Liver (tissue), 9 donors: ENCODE results near the gene LRIF1. TPM values are rescaled to one million over a fixed set of nuclear protein-coding genes. Genes with fewer than 3 reads are reported as not detected.

Experiments
- DNase-seq: peaks from one replicate; pipeline ENCODE4 v3.0.0-alpha.2; 2017; ENCODE audit warnings: low spot score
- H3K27ac ChIP-seq, 2 donors: one replicate each; pipeline ENCODE4 v1.7.0; 2013; ENCODE audit warnings: inconsistent platforms in 2 of 2, low read length in 2 of 2, control low read depth in 1 of 2, low read depth in 1 of 2, mild to moderate bottlenecking in 1 of 2
- H3K27me3 ChIP-seq, 4 donors: one replicate each; pipeline versions ENCODE4 v1.6.1 to v1.7.0; 2013; ENCODE audit warnings: low read length in 3 of 4, inconsistent platforms in 1 of 4, mild to moderate bottlenecking in 1 of 4, moderate library complexity in 1 of 4; ENCODE audit not compliant: control insufficient read depth in 4 of 4, insufficient read depth in 4 of 4
- H3K36me3 ChIP-seq, 4 donors: one replicate each; pipeline versions ENCODE4 v1.6.1 to v1.7.0; 2013; ENCODE audit warnings: low read length in 3 of 4, mild to moderate bottlenecking in 3 of 4, low read depth in 1 of 4, moderate library complexity in 1 of 4; ENCODE audit not compliant: control insufficient read depth in 4 of 4, insufficient read depth in 3 of 4
- H3K4me1 ChIP-seq, 4 donors: one replicate each; pipeline versions ENCODE4 v1.6.1 to v1.7.0; 2013; ENCODE audit warnings: low read length in 3 of 4, mild to moderate bottlenecking in 3 of 4, moderate library complexity in 1 of 4; ENCODE audit not compliant: control insufficient read depth in 4 of 4, insufficient read depth in 4 of 4
- H3K4me3 ChIP-seq, 3 donors: one replicate each; pipeline versions ENCODE4 v1.6.1 to v1.7.0; 2013; ENCODE audit warnings: low read length in 3 of 3, control low read depth in 1 of 3, low read depth in 1 of 3, mild to moderate bottlenecking in 1 of 3
- H3K9ac ChIP-seq, 2 donors: one replicate each; pipeline ENCODE4 v1.7.0; 2013; ENCODE audit warnings: low read length in 2 of 2, mild to moderate bottlenecking in 2 of 2, moderate library complexity in 2 of 2, control low read depth in 1 of 2, low read depth in 1 of 2
- H3K9me3 ChIP-seq, 4 donors: one replicate each; pipeline versions ENCODE4 v1.6.1 to v1.7.0; 2013; ENCODE audit warnings: low read length in 3 of 4; ENCODE audit not compliant: control insufficient read depth in 4 of 4
- EGR1 ChIP-seq, 2 donors: IDR thresholded peaks; 2 replicates each; pipeline ENCODE4 v1.6.1; 2016 to 2018; ENCODE audit warnings: antibody characterized with exemption in 2 of 2, low read depth in 2 of 2
- GABPA ChIP-seq, 2 donors: IDR thresholded peaks in 1 of 2; conservative IDR thresholded peaks in 1 of 2; 2 replicates each; pipeline ENCODE4 v1.6.1; 2016; ENCODE audit warnings: antibody characterized with exemption in 2 of 2, mild to moderate bottlenecking in 1 of 2, moderate library complexity in 1 of 2
- HNF4A ChIP-seq, 2 donors: conservative IDR thresholded peaks; 2 replicates each; pipeline ENCODE4 v1.6.1; 2016; ENCODE audit warnings: antibody characterized with exemption in 2 of 2, mild to moderate bottlenecking in 2 of 2
- JUND ChIP-seq, 2 donors: IDR thresholded peaks; 2 replicates each; pipeline ENCODE4 v1.6.1; 2016; ENCODE audit warnings: antibody characterized with exemption in 2 of 2
- RXRA ChIP-seq, 2 donors: IDR thresholded peaks; 2 replicates each; pipeline ENCODE4 v1.6.1; 2017 to 2018; ENCODE audit warnings: antibody characterized with exemption in 2 of 2, mild to moderate bottlenecking in 1 of 2
- TAF1 ChIP-seq: conservative IDR thresholded peaks from 2 replicates; pipeline ENCODE4 v1.6.1; 2016; ENCODE audit warnings: antibody characterized with exemption, mild to moderate bottlenecking
- ZBTB33 ChIP-seq: IDR thresholded peaks from 2 replicates; pipeline ENCODE4 v1.6.1; 2016; ENCODE audit warnings: antibody characterized with exemption
- WGBS: extraction: QIAGEN DNeasy Blood & Tissue Kit; methylation state at CpG from one replicate; pipeline ENCODE4 v1.1.7; 2013; 5-methylcytosine and 5-hydroxymethylcytosine counted together
- polyA plus RNA-seq, 2 donors: library from polyadenylated mRNA; stranded (reverse) in 1 of 2; unstranded in 1 of 2; fragments of 200-250 nt in 1 of 2; fragments of >200 nt in 1 of 2; fragmentation: Nextera tagmentation in 1 of 2; extraction: Ambion mirVana in 1 of 2; gene quantifications; one replicate each; pipeline versions ENCODE4 v1.2.1 to v1.2.3, GENCODE V29; 2013 to 2015
- total RNA-seq, 2 donors: library from RNA; depleted of rRNA; stranded (reverse); fragments of >200 nt; gene quantifications; one replicate each; pipeline ENCODE4 v1.2.3, GENCODE V29; 2014
- TF ChIP-seq, protein P1 (sequence below): IDR thresholded peaks from 2 replicates; pipeline ENCODE4 v1.6.1; 2016; ENCODE audit warnings: antibody characterized with exemption
- TF ChIP-seq, protein P2 (sequence below): fragments of 150-350 bp; IDR thresholded peaks from 2 replicates; pipeline ENCODE4 v1.5.1; 2017; ENCODE audit warnings: improper control_type of control experiment, low read depth, low read length; ENCODE audit not compliant: missing input control
- donor health status: healthy.
- donor health status: healthy.
- donor health status: healthy.
- donor health status: healthy.
- donor health status: healthy.

The LRIF1 gene
- total and polyA plus RNA-seq, 4 donors: 3.9 to 7.1 (median 6.2) TPM

- Histone ChIP-seq H3K27ac (no peak overlapping the region), H3K27me3 (no peaks in the 10 kb centered on the region), H3K9me3 (peaks cover 0 to 6% (median 0%) of the 10 kb centered on the region in 4 donors), H3K4me3 (no peak overlapping the region), H3K4me1 (no peaks in the 10 kb centered on the region), H3K36me3 (no peaks in the 10 kb centered on the region), H3K9ac (no peak overlapping the region)
- TF ChIP-seq HNF4A (conservative IDR thresholded peaks at IDR 0.05) (no peak), ZBTB33 (no peak), EGR1 (IDR thresholded peaks at IDR 0.05; ENCODE audit: low read depth in 2 of 2) (no peak), RXRA (IDR thresholded peaks at IDR 0.05) (no peak)
- TF ChIP-seq, protein P1, sequence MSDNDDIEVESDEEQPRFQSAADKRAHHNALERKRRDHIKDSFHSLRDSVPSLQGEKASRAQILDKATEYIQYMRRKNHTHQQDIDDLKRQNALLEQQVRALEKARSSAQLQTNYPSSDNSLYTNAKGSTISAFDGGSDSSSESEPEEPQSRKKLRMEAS: no peak
- no peak for DNase-seq
- WGBS: 72% methylated on average over 2 of the region's 2 CpGs
These were observed 47.9 kb downstream of the LRIF1 start for GRCh38 chr1:110915804-110916203.

- Histone ChIP-seq H3K9me3 (peaks cover 0 to 6% (median 0%) of the 10 kb centered on the region in 4 donors), H3K4me1 (no peaks in the 10 kb centered on the region), H3K27ac (no peak overlapping the region), H3K9ac (no peak overlapping the region), H3K36me3 (no peaks in the 10 kb centered on the region), H3K27me3 (no peaks in the 10 kb centered on the region), H3K4me3 (no peak overlapping the region)
- no peak for TF ChIP-seq ZBTB33
- WGBS: 85% methylated on average over 3 of the region's 3 CpGs
- no peak for DNase-seq
These were observed 49.0 kb downstream of the LRIF1 start for GRCh38 chr1:110914676-110915075.

DNA sequence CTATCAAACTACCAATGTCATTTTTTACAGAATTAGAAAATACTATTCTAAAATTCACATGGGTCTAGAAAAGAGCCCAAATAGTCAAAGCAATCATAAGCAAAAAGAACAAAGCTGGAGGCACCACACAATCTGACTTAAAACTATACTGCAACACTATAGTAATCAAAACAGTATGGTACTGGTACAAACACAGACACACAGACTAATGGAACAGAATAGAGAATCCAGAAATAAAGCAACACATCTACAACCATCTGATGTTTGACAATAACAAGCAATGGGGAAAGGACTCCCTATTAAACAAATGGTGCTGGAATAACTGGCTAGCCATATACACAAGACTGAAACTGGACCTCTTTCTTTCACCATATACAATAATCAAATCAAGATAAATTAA is 50.9 kb downstream of the LRIF1 start:
- H3K4me1 ChIP-seq: no peaks in the 10 kb centered on the region
- H3K36me3 ChIP-seq: no peaks in the 10 kb centered on the region
- H3K27ac ChIP-seq: no peak overlapping the region
- no peaks in the 10 kb centered on the region for H3K27me3 ChIP-seq
- H3K4me3 ChIP-seq: no peak overlapping the region
- no peak overlapping the region for H3K9ac ChIP-seq
- peaks cover 0 to 6% (median 0%) of the 10 kb centered on the region in 4 donors for H3K9me3 ChIP-seq
- TF ChIP-seq, protein P2, sequence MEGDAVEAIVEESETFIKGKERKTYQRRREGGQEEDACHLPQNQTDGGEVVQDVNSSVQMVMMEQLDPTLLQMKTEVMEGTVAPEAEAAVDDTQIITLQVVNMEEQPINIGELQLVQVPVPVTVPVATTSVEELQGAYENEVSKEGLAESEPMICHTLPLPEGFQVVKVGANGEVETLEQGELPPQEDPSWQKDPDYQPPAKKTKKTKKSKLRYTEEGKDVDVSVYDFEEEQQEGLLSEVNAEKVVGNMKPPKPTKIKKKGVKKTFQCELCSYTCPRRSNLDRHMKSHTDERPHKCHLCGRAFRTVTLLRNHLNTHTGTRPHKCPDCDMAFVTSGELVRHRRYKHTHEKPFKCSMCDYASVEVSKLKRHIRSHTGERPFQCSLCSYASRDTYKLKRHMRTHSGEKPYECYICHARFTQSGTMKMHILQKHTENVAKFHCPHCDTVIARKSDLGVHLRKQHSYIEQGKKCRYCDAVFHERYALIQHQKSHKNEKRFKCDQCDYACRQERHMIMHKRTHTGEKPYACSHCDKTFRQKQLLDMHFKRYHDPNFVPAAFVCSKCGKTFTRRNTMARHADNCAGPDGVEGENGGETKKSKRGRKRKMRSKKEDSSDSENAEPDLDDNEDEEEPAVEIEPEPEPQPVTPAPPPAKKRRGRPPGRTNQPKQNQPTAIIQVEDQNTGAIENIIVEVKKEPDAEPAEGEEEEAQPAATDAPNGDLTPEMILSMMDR: no peak
- TF ChIP-seq TAF1: no peak
- no peak for TF ChIP-seq GABPA (IDR thresholded peaks at IDR 0.05 in 1 of 2, conservative IDR thresholded peaks at IDR 0.05 in 1 of 2)
- TF ChIP-seq RXRA (IDR thresholded peaks at IDR 0.05): no peak
- TF ChIP-seq JUND (IDR thresholded peaks at IDR 0.05): no peak
- DNase-seq: no peak
